ENCODE measurements around the gene ASB2.

ASB2 gene

GRCh38 chr14:93906341-93907329, 69.7 kb downstream of the ASB2 start:
- DNase-seq (ENCODE audit: low spot score), result peak; percentile 80

GRCh38 chr14:93905623-93906022, 70.7 kb downstream of the ASB2 start:
- DNase-seq (ENCODE audit: low spot score), result no peak

GRCh38 chr14:93903342-93904184, 72.8 kb downstream of the ASB2 start:
- peak; percentile 42 for DNase-seq (ENCODE audit: low spot score)

GRCh38 chr14:93902619-93903307, 73.6 kb downstream of the ASB2 start:
- DNase-seq (ENCODE audit: low spot score), result no peak

GRCh38 chr14:93901813-93902212, 74.6 kb downstream of the ASB2 start:
- DNase-seq (ENCODE audit: low spot score), result no peak

- no peak for DNase-seq (ENCODE audit: low spot score)
Measured at GRCh38 chr14:93898731-93899130, 77.6 kb downstream of the ASB2 start.

DNA sequence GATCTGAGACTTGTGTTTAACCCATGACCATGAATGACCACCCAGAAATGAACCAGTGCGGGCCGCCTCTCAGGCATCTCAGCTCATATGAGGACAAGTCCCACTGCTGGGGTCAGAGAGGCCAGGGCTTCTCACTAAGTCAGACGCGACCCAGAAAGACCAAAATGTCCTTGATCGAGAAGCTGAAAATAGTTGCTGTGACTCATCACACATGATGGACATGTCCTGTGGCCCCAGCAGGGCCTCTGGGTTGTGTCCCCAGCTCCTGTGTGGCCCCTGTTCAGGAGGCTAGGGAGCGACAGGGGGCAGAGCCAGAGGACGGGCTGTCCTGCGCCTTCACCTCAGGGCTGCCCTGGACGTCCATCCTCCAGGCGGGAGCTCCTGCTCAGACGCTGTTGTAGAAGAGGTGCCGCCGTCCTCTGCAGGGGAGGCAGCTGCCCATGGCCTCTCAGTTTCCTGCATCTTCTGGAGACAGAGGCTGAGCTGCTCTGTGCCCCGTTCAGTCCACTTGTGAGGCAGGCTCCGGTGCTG, 78.2 kb downstream of the ASB2 start:
- DNase-seq (ENCODE audit: low spot score), result no peak

- no peak for DNase-seq (ENCODE audit: low spot score)
Measured at GRCh38 chr14:93897476-93897845, 78.9 kb downstream of the ASB2 start.

DNA sequence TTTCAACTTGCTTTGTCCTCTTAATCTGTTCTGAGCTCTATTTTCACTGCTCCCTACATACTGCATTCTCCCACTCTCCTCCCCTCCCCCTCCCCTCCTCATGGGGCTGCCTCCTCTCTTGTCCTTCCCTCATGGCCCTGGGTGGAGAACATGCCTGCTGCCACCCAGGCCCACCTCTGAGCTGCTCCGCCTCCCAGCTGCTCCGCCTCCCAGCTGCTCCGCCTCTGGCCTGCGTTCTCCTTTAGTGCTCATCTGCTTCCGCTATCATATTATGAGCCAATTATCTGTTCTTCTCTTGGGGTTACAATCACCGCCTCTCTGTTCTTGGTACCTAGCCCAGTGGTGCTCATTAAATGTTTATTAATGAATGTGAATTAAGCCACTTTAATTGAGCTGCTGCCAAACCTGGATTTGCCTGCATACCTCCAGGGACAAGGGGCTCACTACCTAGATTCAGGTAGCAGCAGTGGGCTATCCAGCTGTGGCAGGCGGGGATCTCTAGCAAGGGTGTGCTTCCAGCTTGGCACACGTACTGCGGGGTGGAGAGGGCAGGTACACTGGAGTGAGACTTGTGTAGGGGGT, 81.3 kb downstream of the ASB2 start:
- DNase-seq (ENCODE audit: low spot score), result no peak

DNA sequence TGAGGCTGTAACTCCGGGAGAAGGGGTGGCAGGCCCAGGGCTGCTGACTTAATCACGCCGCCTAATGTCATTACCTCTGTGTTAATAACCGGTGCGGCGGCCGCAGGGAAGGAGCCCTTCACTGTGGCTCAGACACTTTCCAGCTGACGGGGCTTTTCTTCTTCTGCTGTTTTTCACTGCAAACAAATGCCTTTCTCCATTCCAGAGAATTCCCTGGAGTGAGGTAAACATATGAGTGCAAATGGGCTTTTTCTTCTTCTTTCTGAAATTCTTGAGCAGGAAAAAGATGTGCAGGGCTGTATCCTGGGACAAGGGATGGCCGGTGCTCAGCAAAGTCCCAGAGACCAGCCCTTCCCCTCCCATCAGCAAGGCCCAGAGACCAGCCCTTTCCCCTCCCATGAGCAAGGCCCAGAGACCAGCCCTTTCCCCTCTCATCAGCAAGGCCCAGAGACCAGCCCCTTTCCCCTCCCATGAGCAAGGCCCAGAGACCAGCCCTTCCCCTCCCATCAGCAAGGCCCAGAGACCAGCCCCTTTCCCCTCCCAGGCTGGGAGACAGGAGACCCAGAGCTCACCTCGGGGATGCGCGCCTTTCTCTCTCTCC, 82.6 kb downstream of the ASB2 start:
- peak; percentile 30 for DNase-seq (ENCODE audit: low spot score)

DNA sequence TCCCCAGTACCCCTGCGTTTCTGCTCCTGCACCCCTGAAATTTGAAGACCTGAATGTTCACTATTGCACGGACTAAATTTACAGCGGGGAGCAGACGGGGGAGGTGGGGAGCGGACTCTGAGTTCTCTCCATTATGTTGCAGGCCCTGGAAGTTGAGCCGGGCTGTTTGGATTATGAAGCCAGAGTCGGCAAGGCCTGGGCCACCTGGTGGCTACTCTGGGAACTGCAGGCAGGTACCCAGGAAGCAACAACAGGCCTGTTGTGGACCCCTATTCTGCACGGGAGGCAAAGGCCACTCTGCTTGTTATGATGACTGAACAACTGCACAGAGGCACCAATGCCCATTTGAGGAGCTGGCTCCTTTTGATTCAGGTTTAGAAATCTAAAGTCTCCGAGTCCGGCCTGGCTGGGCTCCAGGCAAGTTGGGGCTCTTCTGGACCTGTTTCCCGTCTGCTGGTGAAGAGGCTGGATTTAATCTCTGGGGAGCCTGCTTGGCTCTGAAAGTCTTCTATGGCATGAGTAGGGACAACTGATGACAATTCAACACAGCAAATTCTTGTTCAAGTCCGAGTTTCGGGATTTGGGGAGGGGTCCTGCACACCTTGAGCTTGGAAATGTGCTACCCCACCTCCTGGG, 83.3 kb downstream of the ASB2 start:
- peak; percentile 84 for DNase-seq (ENCODE audit: low spot score)

DNA sequence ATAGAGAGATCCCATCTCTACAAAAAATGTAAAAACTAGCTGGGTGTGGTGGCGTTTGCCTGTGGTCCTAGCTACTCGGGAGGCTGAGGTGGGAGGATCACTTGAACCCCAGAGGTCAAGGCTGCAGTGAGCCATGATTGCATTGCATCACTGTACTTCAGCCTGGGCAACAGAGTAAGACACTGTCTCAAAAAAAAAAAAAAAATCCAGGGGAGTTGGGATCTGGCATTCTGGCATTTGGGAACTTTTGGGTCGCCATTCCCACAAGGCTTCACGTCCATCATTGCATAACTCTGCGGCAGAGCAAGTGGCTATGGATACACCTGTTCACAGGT, 83.9 kb downstream of the ASB2 start:
- DNase-seq (ENCODE audit: low spot score), result no peak

- no peak for DNase-seq (ENCODE audit: low spot score)
Measured at GRCh38 chr14:93891756-93892504, 84.4 kb downstream of the ASB2 start.

DNA sequence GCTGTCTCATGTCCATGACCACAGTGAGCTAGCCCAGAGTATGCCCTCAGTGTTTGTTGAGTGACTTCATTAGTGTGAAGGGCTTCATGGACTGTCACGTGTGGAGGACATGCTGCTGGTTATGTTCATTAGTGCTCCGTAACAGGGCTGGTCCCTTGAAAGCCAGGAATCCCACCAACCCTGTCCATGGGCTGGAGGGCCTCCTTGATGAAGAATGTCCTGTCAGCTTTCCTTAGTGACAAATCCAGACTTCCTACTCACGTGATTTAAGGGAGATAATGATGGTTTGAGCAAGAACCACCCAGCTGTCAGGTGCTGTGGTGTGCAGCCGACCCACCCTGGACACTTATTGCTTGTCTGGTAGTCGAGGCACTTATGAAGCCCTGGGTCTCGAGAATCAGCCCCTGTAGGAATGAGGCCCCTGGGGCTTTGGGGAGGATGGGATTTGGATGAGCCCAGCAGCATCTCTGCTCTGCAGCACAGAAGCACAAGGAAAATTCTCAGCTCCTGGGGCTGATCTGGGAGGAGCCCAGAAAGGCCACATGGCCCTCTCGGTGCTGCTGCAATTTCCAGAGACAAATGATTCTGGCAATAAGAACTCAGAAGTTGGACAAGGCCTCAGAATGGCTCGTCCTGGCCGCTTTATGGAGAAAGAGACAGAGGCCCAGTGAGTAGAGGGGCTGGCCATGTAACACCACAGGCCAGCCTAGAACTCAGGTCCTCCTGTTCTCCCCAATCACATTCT, 86.5 kb downstream of the ASB2 start:
- DNase-seq (ENCODE audit: low spot score), result no peak

- DNase-seq (ENCODE audit: low spot score), result no peak
Measured at GRCh38 chr14:93888995-93889394, 87.4 kb downstream of the ASB2 start.

- no peak for DNase-seq (ENCODE audit: low spot score)
Measured at GRCh38 chr14:93884950-93885349, 91.4 kb downstream of the ASB2 start.

All from AG20443 (cell line).